Smooth muscle cell (in vitro differentiated cells): ENCODE measurements around the gene CPVL. TPM values are rescaled to one million over a fixed set of nuclear protein-coding genes. Genes with fewer than 3 reads are reported as not detected.

Experiments used
- DNase-seq: peaks from one replicate; lab custom pipeline; 2025; ENCODE audit not compliant: unreplicated experiment; lab: John Stamatoyannopoulos, UW
- H2AFZ ChIP-seq: fragments of 200-600 bp; sonication (generic); 2 replicates; pipeline ENCODE4 v1.6.0; 2016; ENCODE audit warnings: antibody characterized with exemption, low read depth, mild to moderate bottlenecking
- H3F3A ChIP-seq: fragments of 200-600 bp; sonication (generic); 2 replicates; pipeline ENCODE4 v1.6.0; 2017; ENCODE audit warnings: antibody characterized with exemption, low read depth
- H3K27ac ChIP-seq: fragments of 200-600 bp; sonication (generic); 2 replicates; pipeline ENCODE4 v1.5.1; 2016; ENCODE audit warnings: low read depth, mild to moderate bottlenecking
- H3K27me3 ChIP-seq: fragments of 200-600 bp; sonication (generic); 2 replicates; pipeline ENCODE4 v1.6.1; 2016; ENCODE audit warnings: low read depth, mild to moderate bottlenecking
- H3K36me3 ChIP-seq: fragments of 200-600 bp; sonication (generic); 2 replicates; pipeline ENCODE4 v1.5.1; 2016; ENCODE audit warnings: low read depth
- H3K4me1 ChIP-seq: fragments of 200-600 bp; sonication (generic); 2 replicates; pipeline ENCODE4 v1.5.1; 2016; ENCODE audit warnings: low read depth
- H3K4me2 ChIP-seq: fragments of 200-600 bp; sonication (generic); 2 replicates; pipeline ENCODE4 v1.6.0; 2016; ENCODE audit warnings: mild to moderate bottlenecking
- H3K4me3 ChIP-seq: fragments of 200-600 bp; sonication (generic); 2 replicates; pipeline ENCODE4 v1.5.1; 2016; ENCODE audit warnings: mild to moderate bottlenecking
- H3K79me2 ChIP-seq: fragments of 200-600 bp; sonication (generic); 2 replicates; pipeline ENCODE4 v1.6.0; 2016; ENCODE audit warnings: low read depth, mild to moderate bottlenecking
- H3K9ac ChIP-seq: fragments of 200-600 bp; sonication (generic); 2 replicates; pipeline ENCODE4 v1.6.0; 2016; ENCODE audit warnings: low read depth
- H3K9me3 ChIP-seq: fragments of 200-600 bp; sonication (generic); replicated peaks from 2 replicates; pipeline ENCODE4 v1.5.1; 2016; ENCODE audit warnings: low read depth
- H4K20me1 ChIP-seq: fragments of 200-600 bp; sonication (generic); 2 replicates; pipeline ENCODE4 v1.6.0; 2016; ENCODE audit warnings: low read depth
- CTCF ChIP-seq: fragments of 200-600 bp; sonication (generic); IDR thresholded peaks from 2 replicates; pipeline ENCODE4 v1.5.1; 2017; ENCODE audit warnings: borderline replicate concordance, mild to moderate bottlenecking, antibody characterized with exemption; ENCODE audit not compliant: insufficient read depth, poor library complexity, severe bottlenecking
- WGBS: methylation state at CpG from one replicate; pipeline ENCODE4 v1.1.7; 2016; ENCODE audit warnings: low lambda C conversion rate; 5-methylcytosine and 5-hydroxymethylcytosine counted together
- polyA plus RNA-seq: library from polyadenylated mRNA; unstranded; fragments of >200 nt; fragmentation: Nextera tagmentation; extraction: Ambion mirVana; gene quantifications from 2 replicates; pipeline ENCODE4 v1.2.1, GENCODE V29; 2016
- total RNA-seq: library from RNA; depleted of rRNA; stranded (reverse); fragments of >200 nt; gene quantifications from 2 replicates; pipeline ENCODE4 v1.2.3, GENCODE V29; 2014

CPVL gene
- total and polyA plus RNA-seq, 2 experiments from 2014 or later = 7.2 to 29.8 TPM

- Histone ChIP-seq H3K9ac (no peak overlapping the region), H3K4me3 (no peak overlapping the region), H3K27ac (no peak overlapping the region), H3K79me2 (no peaks in the 10 kb centered on the region), H4K20me1 (no peaks in the 10 kb centered on the region), H3K9me3 (no peaks in the 10 kb centered on the region), H2AFZ (no peak overlapping the region), H3K4me1 (no peaks in the 10 kb centered on the region), H3K36me3 (no peaks in the 10 kb centered on the region), H3K27me3 (no peaks in the 10 kb centered on the region), H3K4me2 (no peak overlapping the region), H3F3A (no peaks in the 10 kb centered on the region)
- no peak for TF ChIP-seq CTCF
- WGBS = 75% methylated on average over 5 of the region's 5 CpGs
- DNase-seq = no peak
These were observed 81.0 kb downstream of the CPVL start for GRCh38 chr7:29065181-29065857.

GRCh38 chr7:29063872-29064271 is 82.5 kb downstream of the CPVL start:
- H2AFZ ChIP-seq = no peak overlapping the region
- H3K36me3 ChIP-seq = no peaks in the 10 kb centered on the region
- no peak for DNase-seq
- no peaks in the 10 kb centered on the region for H3F3A ChIP-seq
- no peaks in the 10 kb centered on the region for H3K4me1 ChIP-seq
- no peak overlapping the region for H3K9ac ChIP-seq
- no peaks in the 10 kb centered on the region for H3K79me2 ChIP-seq
- no peaks in the 10 kb centered on the region for H4K20me1 ChIP-seq
- no peak overlapping the region for H3K4me3 ChIP-seq
- no peak overlapping the region for H3K27ac ChIP-seq
- no peaks in the 10 kb centered on the region for H3K27me3 ChIP-seq
- 84% methylated on average over 2 of the region's 2 CpGs for WGBS
- no peak overlapping the region for H3K4me2 ChIP-seq
- no peak for TF ChIP-seq CTCF
- H3K9me3 ChIP-seq = no peaks in the 10 kb centered on the region

GRCh38 chr7:29063236-29063635 is 83.1 kb downstream of the CPVL start:
- no peak for DNase-seq
- H3F3A ChIP-seq = no peaks in the 10 kb centered on the region
- WGBS = 91% methylated on average over 3 of the region's 3 CpGs

More at GRCh38 chr7:29063236-29063635, 83.1 kb downstream of the CPVL start:
- no peaks in the 10 kb centered on the region for H3K36me3 ChIP-seq
- no peak overlapping the region for H3K9ac ChIP-seq
- H3K9me3 ChIP-seq = no peaks in the 10 kb centered on the region
- no peaks in the 10 kb centered on the region for H3K27me3 ChIP-seq
- H3K4me1 ChIP-seq = no peaks in the 10 kb centered on the region
- no peak for TF ChIP-seq CTCF
- no peaks in the 10 kb centered on the region for H3K79me2 ChIP-seq
- H3K4me2 ChIP-seq = no peak overlapping the region
- H2AFZ ChIP-seq = no peak overlapping the region
- H4K20me1 ChIP-seq = no peaks in the 10 kb centered on the region
- no peak overlapping the region for H3K27ac ChIP-seq
- no peak overlapping the region for H3K4me3 ChIP-seq
